ENCODE data around the gene OMP. TPM values are rescaled to one million over a fixed set of nuclear protein-coding genes. Genes with fewer than 3 reads are reported as not detected.

OMP gene
- total RNA-seq, 1 donor from 2014 or later = not detected

DNA sequence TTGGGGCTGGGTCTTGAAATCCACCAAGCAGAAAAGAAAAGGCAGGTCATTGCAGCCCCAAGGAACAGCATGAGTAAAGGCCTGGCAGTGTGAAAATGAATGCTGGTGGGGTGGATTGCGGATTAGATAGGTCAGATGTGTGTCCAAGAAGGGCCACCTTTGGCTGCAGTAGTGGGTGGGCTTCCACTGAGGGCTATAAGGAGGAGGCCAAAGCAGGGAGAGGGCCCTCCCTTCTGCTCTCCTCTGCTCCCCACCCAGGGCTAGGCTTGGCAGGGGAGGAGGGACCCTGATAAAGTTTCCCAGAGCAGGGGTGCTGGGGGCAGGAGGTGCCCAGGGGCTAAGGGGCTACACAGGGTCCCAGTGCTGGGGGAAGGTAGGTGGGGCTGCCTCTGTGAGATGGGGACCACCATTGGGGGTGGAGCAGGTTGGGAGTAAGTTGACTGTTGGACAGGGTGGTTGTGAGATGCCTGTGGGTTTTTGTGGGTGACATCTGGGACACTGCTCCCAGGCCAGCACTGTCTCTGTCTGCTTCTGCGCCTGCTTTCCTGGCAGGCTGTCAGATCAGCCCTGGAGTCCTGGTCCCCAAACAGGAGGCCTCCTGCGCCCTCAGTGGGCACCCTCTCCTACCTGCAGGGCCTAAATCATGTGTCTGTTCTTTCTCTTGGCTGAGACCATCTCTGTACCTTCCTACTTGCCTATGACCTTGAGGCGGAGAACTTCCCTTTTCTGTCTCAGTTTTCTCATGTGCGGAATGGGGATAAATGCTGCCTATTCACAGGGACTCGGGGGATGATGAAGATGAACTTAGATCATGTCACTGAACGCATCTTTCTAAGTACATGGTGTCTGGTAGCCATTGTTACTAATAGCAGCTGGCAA is 33.9 kb upstream of the OMP start:
- TF ChIP-seq, protein P1, sequence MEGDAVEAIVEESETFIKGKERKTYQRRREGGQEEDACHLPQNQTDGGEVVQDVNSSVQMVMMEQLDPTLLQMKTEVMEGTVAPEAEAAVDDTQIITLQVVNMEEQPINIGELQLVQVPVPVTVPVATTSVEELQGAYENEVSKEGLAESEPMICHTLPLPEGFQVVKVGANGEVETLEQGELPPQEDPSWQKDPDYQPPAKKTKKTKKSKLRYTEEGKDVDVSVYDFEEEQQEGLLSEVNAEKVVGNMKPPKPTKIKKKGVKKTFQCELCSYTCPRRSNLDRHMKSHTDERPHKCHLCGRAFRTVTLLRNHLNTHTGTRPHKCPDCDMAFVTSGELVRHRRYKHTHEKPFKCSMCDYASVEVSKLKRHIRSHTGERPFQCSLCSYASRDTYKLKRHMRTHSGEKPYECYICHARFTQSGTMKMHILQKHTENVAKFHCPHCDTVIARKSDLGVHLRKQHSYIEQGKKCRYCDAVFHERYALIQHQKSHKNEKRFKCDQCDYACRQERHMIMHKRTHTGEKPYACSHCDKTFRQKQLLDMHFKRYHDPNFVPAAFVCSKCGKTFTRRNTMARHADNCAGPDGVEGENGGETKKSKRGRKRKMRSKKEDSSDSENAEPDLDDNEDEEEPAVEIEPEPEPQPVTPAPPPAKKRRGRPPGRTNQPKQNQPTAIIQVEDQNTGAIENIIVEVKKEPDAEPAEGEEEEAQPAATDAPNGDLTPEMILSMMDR (IDR thresholded peaks at IDR 0.05; ENCODE audit: partially characterized antibody, unreplicated experiment) = no peak
- H3K4me3 Mint-ChIP-seq (ENCODE audit: unreplicated experiment) = peak overlapping the region; percentile 90
- H3K4me1 Mint-ChIP-seq (ENCODE audit: low read depth, unreplicated experiment) = peaks cover 40% of the 10 kb centered on the region
- peak overlapping the region; percentile 48 for H3K27ac Mint-ChIP-seq (ENCODE audit: unreplicated experiment)
- no peak for DNase-seq
- peaks cover 15% of the 10 kb centered on the region for H3K27me3 Mint-ChIP-seq (ENCODE audit: unreplicated experiment)
- peaks cover 3% of the 10 kb centered on the region for H3K9me3 Mint-ChIP-seq (ENCODE audit: unreplicated experiment)
- H3K36me3 Mint-ChIP-seq (ENCODE audit: unreplicated experiment) = no peaks in the 10 kb centered on the region

DNA sequence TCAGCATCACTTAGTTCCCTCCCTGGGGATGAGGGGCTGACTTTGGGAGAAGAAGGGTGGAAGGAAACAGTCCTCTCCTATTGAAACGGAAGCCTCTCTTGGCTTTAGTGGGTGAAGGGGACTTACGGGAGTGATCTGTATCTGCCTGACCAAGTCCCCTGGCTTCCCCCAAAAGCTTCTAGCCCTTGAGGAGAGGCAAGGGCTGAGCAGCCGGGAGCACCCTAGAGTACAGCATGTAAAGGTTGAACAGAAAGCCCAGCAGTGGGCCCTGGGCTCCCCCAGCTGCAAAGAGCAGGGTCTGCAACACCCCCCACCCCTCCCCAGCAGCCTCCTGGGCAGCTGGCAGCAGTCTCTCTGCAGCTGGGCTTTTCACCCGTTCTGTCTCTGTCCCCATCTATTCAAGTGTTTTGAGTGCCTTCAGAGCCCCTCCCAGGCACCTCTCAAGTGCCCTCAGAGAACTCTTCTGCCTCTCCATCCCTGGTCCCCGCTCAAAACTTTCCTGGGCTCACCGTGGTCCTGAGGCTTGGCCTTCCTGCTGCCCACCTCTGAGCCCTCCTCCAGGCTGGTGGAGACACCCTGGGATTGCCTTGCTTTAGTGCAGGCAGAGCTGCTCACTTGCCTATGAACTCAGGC is 33.2 kb upstream of the OMP start:
- Mint-ChIP-seq H3K4me1 (ENCODE audit: low read depth, unreplicated experiment) (peaks cover 42% of the 10 kb centered on the region), H3K9me3 (ENCODE audit: unreplicated experiment) (peaks cover 3% of the 10 kb centered on the region), H3K36me3 (ENCODE audit: unreplicated experiment) (no peaks in the 10 kb centered on the region), H3K4me3 (ENCODE audit: unreplicated experiment) (peak overlapping the region; percentile 71), H3K27ac (ENCODE audit: unreplicated experiment) (peak overlapping the region; percentile 26), H3K27me3 (ENCODE audit: unreplicated experiment) (peaks cover 15% of the 10 kb centered on the region)
- DNase-seq = no peak
- TF ChIP-seq, protein P1 (IDR thresholded peaks at IDR 0.05; ENCODE audit: partially characterized antibody, unreplicated experiment) = no peak

GRCh38 chr11:77069969-77070582 is 32.6 kb upstream of the OMP start:
- Mint-ChIP-seq H3K4me3 (ENCODE audit: unreplicated experiment) (peak overlapping the region; percentile 67), H3K36me3 (ENCODE audit: unreplicated experiment) (no peaks in the 10 kb centered on the region), H3K27ac (ENCODE audit: unreplicated experiment) (peak overlapping the region; percentile 22), H3K9me3 (ENCODE audit: unreplicated experiment) (peaks cover 3% of the 10 kb centered on the region), H3K4me1 (ENCODE audit: low read depth, unreplicated experiment) (peaks cover 42% of the 10 kb centered on the region), H3K27me3 (ENCODE audit: unreplicated experiment) (peaks cover 12% of the 10 kb centered on the region)
- TF ChIP-seq, protein P1 (IDR thresholded peaks at IDR 0.05; ENCODE audit: partially characterized antibody, unreplicated experiment) = no peak
- no peak for DNase-seq

GRCh38 chr11:77071077-77071476 is 31.6 kb upstream of the OMP start:
- H3K27ac Mint-ChIP-seq (ENCODE audit: unreplicated experiment) = no peak overlapping the region
- peaks cover under 1% of the 10 kb centered on the region for H3K9me3 Mint-ChIP-seq (ENCODE audit: unreplicated experiment)
- no peak overlapping the region for H3K4me3 Mint-ChIP-seq (ENCODE audit: unreplicated experiment)
- TF ChIP-seq, protein P1 (IDR thresholded peaks at IDR 0.05; ENCODE audit: partially characterized antibody, unreplicated experiment) = no peak
- H3K4me1 Mint-ChIP-seq (ENCODE audit: low read depth, unreplicated experiment) = peaks cover 42% of the 10 kb centered on the region
- no peaks in the 10 kb centered on the region for H3K36me3 Mint-ChIP-seq (ENCODE audit: unreplicated experiment)
- peaks cover 11% of the 10 kb centered on the region for H3K27me3 Mint-ChIP-seq (ENCODE audit: unreplicated experiment)
- DNase-seq = no peak
